ENCODE results near the gene SEZ6L.

DNA sequence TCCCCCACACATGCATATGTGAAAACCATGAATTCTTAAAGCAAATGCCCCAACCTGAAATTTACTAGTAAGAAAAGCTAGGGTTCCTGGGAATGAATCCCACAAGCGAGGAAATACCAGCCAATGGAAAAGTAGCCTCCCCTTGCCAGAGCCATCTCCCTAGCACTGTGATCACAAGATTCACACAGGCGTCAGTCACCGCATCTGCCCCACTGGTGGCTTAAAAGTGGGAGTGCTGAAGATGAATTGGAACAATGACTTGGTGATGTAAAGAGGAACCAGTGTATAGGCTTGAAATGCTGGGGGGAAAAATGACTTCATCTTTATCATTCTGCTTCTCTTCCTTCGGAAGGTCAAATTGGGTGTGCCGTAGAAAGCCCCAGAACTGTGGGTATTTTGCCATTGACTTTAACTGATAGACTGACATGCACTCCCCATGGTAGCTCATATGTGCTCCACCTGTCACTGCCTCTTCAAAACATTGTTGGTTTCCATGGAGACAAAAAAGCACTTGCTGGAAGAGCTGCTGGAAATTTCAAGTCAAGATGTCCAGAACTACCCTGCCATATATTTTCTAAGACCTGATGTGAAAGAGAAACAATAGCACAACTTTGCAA, 240.6 kb downstream of the SEZ6L start:
- TF ChIP-seq POLR2A (IDR thresholded peaks at IDR 0.05), result no peak
- TF ChIP-seq, protein P1, sequence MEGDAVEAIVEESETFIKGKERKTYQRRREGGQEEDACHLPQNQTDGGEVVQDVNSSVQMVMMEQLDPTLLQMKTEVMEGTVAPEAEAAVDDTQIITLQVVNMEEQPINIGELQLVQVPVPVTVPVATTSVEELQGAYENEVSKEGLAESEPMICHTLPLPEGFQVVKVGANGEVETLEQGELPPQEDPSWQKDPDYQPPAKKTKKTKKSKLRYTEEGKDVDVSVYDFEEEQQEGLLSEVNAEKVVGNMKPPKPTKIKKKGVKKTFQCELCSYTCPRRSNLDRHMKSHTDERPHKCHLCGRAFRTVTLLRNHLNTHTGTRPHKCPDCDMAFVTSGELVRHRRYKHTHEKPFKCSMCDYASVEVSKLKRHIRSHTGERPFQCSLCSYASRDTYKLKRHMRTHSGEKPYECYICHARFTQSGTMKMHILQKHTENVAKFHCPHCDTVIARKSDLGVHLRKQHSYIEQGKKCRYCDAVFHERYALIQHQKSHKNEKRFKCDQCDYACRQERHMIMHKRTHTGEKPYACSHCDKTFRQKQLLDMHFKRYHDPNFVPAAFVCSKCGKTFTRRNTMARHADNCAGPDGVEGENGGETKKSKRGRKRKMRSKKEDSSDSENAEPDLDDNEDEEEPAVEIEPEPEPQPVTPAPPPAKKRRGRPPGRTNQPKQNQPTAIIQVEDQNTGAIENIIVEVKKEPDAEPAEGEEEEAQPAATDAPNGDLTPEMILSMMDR (IDR thresholded peaks at IDR 0.05), result no peak
